MM.1S (cell line): ENCODE data around the gene TAF11L4.
"Not testable (repeated sequence)": the region's sequence is repeated elsewhere in the genome, so short reads cannot be mapped to it uniquely, and the experiment has no call there.

Experiments
- EZH2phosphoT487 ChIP-seq: fragments of 300-600 bp; sonication (generic); IDR thresholded peaks from 2 replicates; pipeline ENCODE4 v1.6.1; 2018; ENCODE audit warnings: antibody characterized with exemption, low read length
- TF ChIP-seq, protein P1 (sequence below): fragments of 300-600 bp; sonication (generic); IDR thresholded peaks from 2 replicates; pipeline ENCODE4 v1.5.1; 2016; ENCODE audit warnings: antibody characterized with exemption, low read length, mixed read lengths

DNA sequence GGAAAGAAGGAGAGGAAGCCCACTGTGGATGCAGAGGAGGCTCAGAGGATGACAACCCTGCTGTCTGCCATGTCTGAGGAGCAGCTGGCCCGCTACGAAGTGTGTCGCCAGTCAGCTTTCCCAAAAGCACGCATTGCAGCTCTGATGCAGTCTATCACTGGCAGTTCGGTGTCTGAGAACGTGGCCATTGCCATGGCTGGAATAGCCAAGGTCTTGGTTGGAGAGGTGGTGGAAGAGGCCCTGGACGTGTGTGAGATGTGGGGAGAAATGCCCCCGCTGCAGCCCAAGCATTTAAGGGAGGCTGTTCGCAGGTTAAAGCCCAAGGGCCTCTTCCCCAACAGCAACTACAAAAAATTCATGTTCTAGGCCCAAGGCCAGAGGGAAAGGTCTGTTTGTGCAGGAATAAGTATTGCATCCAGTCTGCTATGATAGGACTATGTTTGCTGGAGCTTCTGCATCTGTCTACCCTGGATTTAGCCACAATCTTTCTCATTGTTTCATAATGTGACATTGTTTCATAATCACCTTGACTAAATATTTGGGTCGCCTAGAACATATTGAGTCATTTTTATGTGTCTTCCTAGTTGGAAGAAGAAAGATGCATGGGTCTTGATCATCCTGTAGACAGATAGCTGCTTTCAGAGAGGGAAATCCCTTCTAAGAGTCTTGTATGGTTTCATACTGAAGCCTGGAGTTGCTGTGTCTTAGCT, 35.0 kb upstream of the TAF11L4 start:
- TF ChIP-seq EZH2phosphoT487, result not testable (repeated sequence)
- TF ChIP-seq, protein P1, sequence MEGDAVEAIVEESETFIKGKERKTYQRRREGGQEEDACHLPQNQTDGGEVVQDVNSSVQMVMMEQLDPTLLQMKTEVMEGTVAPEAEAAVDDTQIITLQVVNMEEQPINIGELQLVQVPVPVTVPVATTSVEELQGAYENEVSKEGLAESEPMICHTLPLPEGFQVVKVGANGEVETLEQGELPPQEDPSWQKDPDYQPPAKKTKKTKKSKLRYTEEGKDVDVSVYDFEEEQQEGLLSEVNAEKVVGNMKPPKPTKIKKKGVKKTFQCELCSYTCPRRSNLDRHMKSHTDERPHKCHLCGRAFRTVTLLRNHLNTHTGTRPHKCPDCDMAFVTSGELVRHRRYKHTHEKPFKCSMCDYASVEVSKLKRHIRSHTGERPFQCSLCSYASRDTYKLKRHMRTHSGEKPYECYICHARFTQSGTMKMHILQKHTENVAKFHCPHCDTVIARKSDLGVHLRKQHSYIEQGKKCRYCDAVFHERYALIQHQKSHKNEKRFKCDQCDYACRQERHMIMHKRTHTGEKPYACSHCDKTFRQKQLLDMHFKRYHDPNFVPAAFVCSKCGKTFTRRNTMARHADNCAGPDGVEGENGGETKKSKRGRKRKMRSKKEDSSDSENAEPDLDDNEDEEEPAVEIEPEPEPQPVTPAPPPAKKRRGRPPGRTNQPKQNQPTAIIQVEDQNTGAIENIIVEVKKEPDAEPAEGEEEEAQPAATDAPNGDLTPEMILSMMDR, result not testable (repeated sequence)
